ENCODE results near the gene GOLGA8N. TPM values are rescaled to one million over a fixed set of nuclear protein-coding genes. Genes with fewer than 3 reads are reported as not detected.

Gene GOLGA8N
- total and polyA plus RNA-seq, 2 of the 8 experiments (the other 6 are each of a cell fraction or from before 2014, with no cell fraction given): 0.54 to 0.99 TPM

GRCh38 chr15:32652178-32652577, 58.9 kb downstream of the GOLGA8N start:
- Histone ChIP-seq H4K8ac (ENCODE audit: extremely low read depth, insufficient read depth, low read length) (0 out of 2 replicates have a peak overlapping the region, but pooled peaks have one; percentile 52), H3K36me3 (ENCODE audit: control insufficient read depth in 2 of 4, insufficient read depth in 4 of 4, low read length in 3 of 4) (peaks cover 0 to 2% (median 0%) of the 10 kb centered on the region in 4 experiments; a peak in 2 of 8 replicates), H3K79me1 (ENCODE audit: low read depth, low read length) (no peaks in the 10 kb centered on the region), H2AFZ (ENCODE audit: low read length) (peak overlapping the region; percentile 45; the same call in 1 of the 2 replicates), H3K79me2 (ENCODE audit: control insufficient read depth in 1 of 2, insufficient read depth in 2 of 2, low read length in 2 of 2) (no peaks in the 10 kb centered on the region), H4K5ac (ENCODE audit: insufficient read length, low read depth, low read length) (no peak overlapping the region), H3K9me3 (ENCODE audit: insufficient read depth in 2 of 2, low read depth in 1 of 2, low read length in 1 of 2) (no peaks in the 10 kb centered on the region), H2BK5ac (ENCODE audit: low read depth, low read length) (no peak overlapping the region), H3K27me3 (replicated peaks in 1 of 4; ENCODE audit: control insufficient read depth in 3 of 4, extremely low read depth in 1 of 4, insufficient read depth in 3 of 4, low read length in 3 of 4) (no peaks in the 10 kb centered on the region), H2BK12ac (ENCODE audit: low read depth, low read length) (no peak overlapping the region), H3K4me3 (ENCODE audit: extremely low read depth in 1 of 4, insufficient read depth in 2 of 4, low read depth in 3 of 4, low read length in 4 of 4) (no peak overlapping the region), H2BK20ac (ENCODE audit: low read length) (no peak overlapping the region), H2BK15ac (ENCODE audit: low read length) (no peak overlapping the region), H4K20me1 (replicated peaks in 1 of 2; ENCODE audit: control insufficient read depth in 1 of 2, insufficient read depth in 2 of 2, low read length in 2 of 2) (no peaks in the 10 kb centered on the region), H3K9ac (replicated peaks in 1 of 4; ENCODE audit: extremely low read depth in 1 of 4, low read depth in 3 of 4, low read length in 3 of 4) (no peak overlapping the region), H3K27ac (ENCODE audit: low read depth, low read length) (no peak overlapping the region), H3K23ac (ENCODE audit: insufficient read length) (no peak overlapping the region), H3K18ac (ENCODE audit: extremely low read depth, low read length) (0 out of 2 replicates have a peak overlapping the region, but pooled peaks have one; percentile 2), H3K4ac (replicated peaks; ENCODE audit: insufficient read length, low read depth, low read length) (no peak overlapping the region), H2BK120ac (replicated peaks; ENCODE audit: low read depth, low read length) (no peak overlapping the region), H3K56ac (replicated peaks; ENCODE audit: insufficient read length, low read depth, low read length) (no peak overlapping the region), H3K23me2 (ENCODE audit: low read depth, low read length) (no peaks in the 10 kb centered on the region), H3K4me2 (ENCODE audit: insufficient read depth in 1 of 2, low read depth in 2 of 2, low read length in 2 of 2) (no peak overlapping the region), H3K4me1 (replicated peaks in 1 of 4; ENCODE audit: control insufficient read depth in 3 of 4, insufficient read depth in 4 of 4, low read length in 3 of 4) (peaks cover 0 to 12% (median 2%) of the 10 kb centered on the region in 4 experiments; a peak in 4 of 7 replicates), H4K91ac (replicated peaks; ENCODE audit: insufficient read length, low read length) (no peak overlapping the region), H2AK5ac (ENCODE audit: low read depth, low read length) (no peak overlapping the region), H3K14ac (ENCODE audit: insufficient read length) (no peak overlapping the region)
- ChIA-PET CTCF (ENCODE audit: partially characterized antibody) (interaction anchor here (0.7 to 4.8 kb wide), 5 partner anchors 8 to 304 kb away, joined by 3 to 48 read pairs (median 6); no protein-coding TSS in a partner anchor), POLR2A (ENCODE audit: partially characterized antibody) (interaction anchor here (0.6 to 1.0 kb wide), 3 partner anchors 11 to 589 kb away, joined by 3 to 4 read pairs (median 4); partner anchors contain the start of gene SCG5)
- no peak for DNase-seq (ENCODE audit: low read depth in 1 of 2, low spot score in 2 of 2)
- TF ChIP-seq ATF3 (IDR thresholded peaks at IDR 0.05; ENCODE audit: insufficient read depth, low read depth, low read length) (no peak), BCL11A (IDR thresholded peaks at IDR 0.05; ENCODE audit: low read depth in 2 of 2, low read length in 2 of 2) (no peak), JUN (IDR thresholded peaks at IDR 0.05; ENCODE audit: low read depth, low read length) (no peak), SRF (IDR thresholded peaks at IDR 0.05; ENCODE audit: low read depth, low read length) (no peak), SP2 (IDR thresholded peaks at IDR 0.05; ENCODE audit: low read length) (no peak), GABPA (IDR thresholded peaks at IDR 0.05; ENCODE audit: borderline replicate concordance, insufficient read depth, low read length) (no peak), SIN3A (conservative IDR thresholded peaks at IDR 0.05 in 1 of 2, IDR thresholded peaks at IDR 0.05 in 1 of 2; ENCODE audit: low read depth in 1 of 2, low read length in 2 of 2) (no peak), CREB1 (IDR thresholded peaks at IDR 0.05) (no peak), CHD1 (IDR thresholded peaks at IDR 0.05; ENCODE audit: low read depth, low read length) (no peak), PHF8 (conservative IDR thresholded peaks at IDR 0.05; ENCODE audit: low read depth, low read length) (no peak), HDAC6 (IDR thresholded peaks at IDR 0.05; ENCODE audit: low read depth, low read length) (no peak), TCF12 (IDR thresholded peaks at IDR 0.05; ENCODE audit: low read depth, low read length) (no peak), BACH1 (IDR thresholded peaks at IDR 0.05; ENCODE audit: low read length) (no peak), YY1 (IDR thresholded peaks at IDR 0.05; ENCODE audit: low read depth, low read length) (no peak), NRF1 (IDR thresholded peaks at IDR 0.05; ENCODE audit: low read depth, low read length) (no peak)
- no peak for FAIRE-seq
- 73 to 100% methylated on average over 1 to 3 of the region's 3 CpGs for WGBS, 2 experiments (ENCODE audit: extremely low coverage in 1 of 2, insufficient coverage in 1 of 2, insufficient read length in 1 of 2, insufficient replicate concordance in 2 of 2, low coverage in 1 of 2, low lambda C conversion rate in 2 of 2, missing lambda C conversion rate in 1 of 2)

Data from H1 (cell line).